Transverse colon (tissue), 4 donors: Measurements from ENCODE around the gene CHCHD3. TPM values are rescaled to one million over a fixed set of nuclear protein-coding genes. Genes with fewer than 3 reads are reported as not detected.

Experiments
- DNase-seq: peaks from one replicate; pipeline ENCODE4 v3.0.0-alpha.2; 2019
- H3K27ac ChIP-seq, 4 donors: fragments of 200-600 bp; sonication (generic); 2 replicates each; pipeline ENCODE4 v1.5.1; 2016 to 2018; ENCODE audit warnings: inconsistent platforms in 4 of 4
- H3K27me3 ChIP-seq: fragments of 200-600 bp; sonication (generic); 2 replicates; pipeline ENCODE4 v1.5.1; 2017; ENCODE audit warnings: inconsistent platforms
- H3K36me3 ChIP-seq, 4 donors: fragments of 200-600 bp; sonication (generic); 2 replicates each; pipeline ENCODE4 v1.5.1; 2017 to 2019; ENCODE audit warnings: inconsistent platforms in 4 of 4
- H3K4me1 ChIP-seq, 4 donors: fragments of 200-600 bp; sonication (generic); 2 replicates each; pipeline ENCODE4 v1.5.1; 2017 to 2020; ENCODE audit warnings: inconsistent platforms in 4 of 4
- H3K4me3 ChIP-seq, 4 donors: fragments of 200-600 bp; sonication (generic); 1 replicate in 1 of 4; 2 replicates in 3 of 4; pipeline versions ENCODE4 v1.5.1 to v1.6.1; 2017 to 2019; ENCODE audit warnings: inconsistent platforms in 4 of 4
- H3K9me3 ChIP-seq, 2 donors: fragments of 200-600 bp; sonication (generic); 2 replicates each; pipeline ENCODE4 v1.5.1; 2017 to 2019; ENCODE audit warnings: inconsistent platforms in 2 of 2
- EP300 ChIP-seq: sonication (generic); formaldehyde crosslinking; IDR thresholded peaks from one replicate; pipeline ENCODE4 v1.6.1; 2017; ENCODE audit warnings: antibody characterized with exemption, low read depth
- POLR2A ChIP-seq: fragments of 450-650 bp; IDR thresholded peaks from one replicate; pipeline ENCODE4 v1.6.1; 2016; ENCODE audit warnings: antibody characterized with exemption, mild to moderate bottlenecking, moderate library complexity
- POLR2AphosphoS5 ChIP-seq, 3 donors: sonication (generic); formaldehyde crosslinking; IDR thresholded peaks; one replicate each; pipeline ENCODE4 v1.6.1; 2016; ENCODE audit warnings: antibody characterized with exemption in 3 of 3
- WGBS, 2 donors: methylation state at CpG; one replicate each; pipeline ENCODE4 v1.1.5; 2018; ENCODE audit warnings: low coverage in 1 of 2; 5-methylcytosine and 5-hydroxymethylcytosine counted together
- in situ Hi-C, 4 donors: fragments of 200-750 bp; cut with MboI; loops; one replicate each; pipeline versions ENCODE4 v1.15.0 to v1.15.1; 2017; ENCODE audit warnings: low sequenced_read_pairs in 3 of 4, low pct_ligation_motif_present in 1 of 4, low pct_unique_long_range_greater_than_20kb in 1 of 4
- intact Hi-C: fragments of 100-400 bp; cut with DNase I; formaldehyde crosslinking; loops from one replicate; pipeline ENCODE4 v1.15.1; 2023; ENCODE audit warnings: low total_unique reads
- total RNA-seq, 4 donors: library from RNA; depleted of rRNA; stranded (reverse); fragments of >200 nt; gene quantifications; one replicate each; pipeline ENCODE4 v1.1.0, GENCODE V29; 2016
- TF ChIP-seq, protein P1 (sequence below), 5 experiments: fragments of 200-600 bp in 3 of 5; fragments of 450-650 bp in 2 of 5; sonication (generic) in 3 of 5; IDR thresholded peaks; 1 replicate in 2 of 5; 2 replicates in 3 of 5; pipeline ENCODE4 v1.5.1; 2016 to 2017; ENCODE audit warnings: antibody characterized with exemption in 5 of 5, inconsistent platforms in 3 of 5, mild to moderate bottlenecking in 2 of 5, moderate library complexity in 1 of 5

Gene CHCHD3
- total RNA-seq, 4 donors from 2014 or later, result 49.4 to 78.1 (median 52.9) TPM

GRCh38 chr7:132876576-132876975 is 205.3 kb downstream of the CHCHD3 start:
- in situ Hi-C loops, result no loop called here

GRCh38 chr7:132872034-132872433 is 209.9 kb downstream of the CHCHD3 start:
- intact Hi-C loops, result no loop called here
- 64 to 67% methylated on average over 3 to 5 of the region's 5 CpGs for WGBS, 2 donors
- no peaks in the 10 kb centered on the region for H3K4me1 ChIP-seq
- no peaks in the 10 kb centered on the region for H3K27me3 ChIP-seq
- H3K9me3 ChIP-seq, result no peaks in the 10 kb centered on the region
- DNase-seq, result no peak
- H3K27ac ChIP-seq, result no peak overlapping the region
- H3K4me3 ChIP-seq, result no peak overlapping the region
- TF ChIP-seq EP300, result no peak
- no peak for TF ChIP-seq POLR2A
- TF ChIP-seq POLR2AphosphoS5 (IDR thresholded peaks at IDR 0.05), result no peak
- in situ Hi-C loops, result no loop called here
- no peaks in the 10 kb centered on the region for H3K36me3 ChIP-seq

More at GRCh38 chr7:132876576-132876975, 205.3 kb downstream of the CHCHD3 start:
- WGBS, 2 donors, result 94 to 100% methylated on average over 1 of the region's 1 CpG
- Histone ChIP-seq H3K27ac (no peak overlapping the region), H3K9me3 (no peaks in the 10 kb centered on the region), H3K36me3 (no peaks in the 10 kb centered on the region), H3K4me3 (no peak overlapping the region), H3K4me1 (peaks cover 0 to 18% (median 0%) of the 10 kb centered on the region in 4 donors), H3K27me3 (no peaks in the 10 kb centered on the region)
- TF ChIP-seq EP300 (no peak), POLR2AphosphoS5 (IDR thresholded peaks at IDR 0.05) (no peak), POLR2A (no peak)
- TF ChIP-seq, protein P1, sequence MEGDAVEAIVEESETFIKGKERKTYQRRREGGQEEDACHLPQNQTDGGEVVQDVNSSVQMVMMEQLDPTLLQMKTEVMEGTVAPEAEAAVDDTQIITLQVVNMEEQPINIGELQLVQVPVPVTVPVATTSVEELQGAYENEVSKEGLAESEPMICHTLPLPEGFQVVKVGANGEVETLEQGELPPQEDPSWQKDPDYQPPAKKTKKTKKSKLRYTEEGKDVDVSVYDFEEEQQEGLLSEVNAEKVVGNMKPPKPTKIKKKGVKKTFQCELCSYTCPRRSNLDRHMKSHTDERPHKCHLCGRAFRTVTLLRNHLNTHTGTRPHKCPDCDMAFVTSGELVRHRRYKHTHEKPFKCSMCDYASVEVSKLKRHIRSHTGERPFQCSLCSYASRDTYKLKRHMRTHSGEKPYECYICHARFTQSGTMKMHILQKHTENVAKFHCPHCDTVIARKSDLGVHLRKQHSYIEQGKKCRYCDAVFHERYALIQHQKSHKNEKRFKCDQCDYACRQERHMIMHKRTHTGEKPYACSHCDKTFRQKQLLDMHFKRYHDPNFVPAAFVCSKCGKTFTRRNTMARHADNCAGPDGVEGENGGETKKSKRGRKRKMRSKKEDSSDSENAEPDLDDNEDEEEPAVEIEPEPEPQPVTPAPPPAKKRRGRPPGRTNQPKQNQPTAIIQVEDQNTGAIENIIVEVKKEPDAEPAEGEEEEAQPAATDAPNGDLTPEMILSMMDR (IDR thresholded peaks at IDR 0.05), result no peak
- DNase-seq, result no peak
- intact Hi-C loops, result loop anchor here (1.0 kb wide), 1 partner anchor 19 kb away; no protein-coding TSS in a partner anchor

DNA sequence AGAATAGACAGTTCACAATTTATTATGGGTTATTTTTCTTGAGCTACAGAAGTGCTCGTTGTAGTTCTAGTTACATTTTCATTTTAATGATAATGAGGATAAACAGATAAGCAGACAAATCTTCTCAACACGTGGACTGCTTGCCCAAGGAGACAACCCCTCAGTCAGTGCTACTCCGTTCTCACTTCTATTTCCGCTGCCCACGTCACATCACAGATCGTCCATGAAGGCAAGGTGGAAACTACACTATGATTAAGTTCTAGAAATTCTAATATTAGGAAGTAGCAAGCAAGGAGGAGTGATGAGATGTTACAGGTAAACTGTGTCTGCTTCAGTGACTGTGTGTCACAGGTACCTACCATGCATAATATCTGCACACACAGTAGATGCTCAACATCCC is 210.5 kb downstream of the CHCHD3 start:
- Histone ChIP-seq H3K36me3 (no peaks in the 10 kb centered on the region), H3K27me3 (no peaks in the 10 kb centered on the region), H3K9me3 (no peaks in the 10 kb centered on the region), H3K4me3 (no peak overlapping the region), H3K27ac (no peak overlapping the region), H3K4me1 (no peaks in the 10 kb centered on the region)
- DNase-seq, result no peak
- 84% methylated on average over 5 to 6 of the region's 6 CpGs for WGBS, 2 donors
- in situ Hi-C loops, result no loop called here
- TF ChIP-seq, protein P1 (IDR thresholded peaks at IDR 0.05), result no peak
- TF ChIP-seq EP300, result no peak
- no peak for TF ChIP-seq POLR2AphosphoS5 (IDR thresholded peaks at IDR 0.05)
- no peak for TF ChIP-seq POLR2A
- intact Hi-C loops, result no loop called here

- Histone ChIP-seq H3K27ac (no peak overlapping the region), H3K9me3 (no peaks in the 10 kb centered on the region), H3K36me3 (no peaks in the 10 kb centered on the region), H3K27me3 (no peaks in the 10 kb centered on the region), H3K4me1 (no peaks in the 10 kb centered on the region), H3K4me3 (no peak overlapping the region)
- TF ChIP-seq POLR2AphosphoS5 (IDR thresholded peaks at IDR 0.05) (no peak), EP300 (no peak), POLR2A (no peak)
- TF ChIP-seq, protein P1 (IDR thresholded peaks at IDR 0.05), result no peak
- 90 to 91% methylated on average over 2 to 5 of the region's 5 CpGs for WGBS, 2 donors
- no peak for DNase-seq
- intact Hi-C loops, result no loop called here
- in situ Hi-C loops, result no loop called here
Observed at GRCh38 chr7:132869166-132869861, 212.6 kb downstream of the CHCHD3 start.

DNA sequence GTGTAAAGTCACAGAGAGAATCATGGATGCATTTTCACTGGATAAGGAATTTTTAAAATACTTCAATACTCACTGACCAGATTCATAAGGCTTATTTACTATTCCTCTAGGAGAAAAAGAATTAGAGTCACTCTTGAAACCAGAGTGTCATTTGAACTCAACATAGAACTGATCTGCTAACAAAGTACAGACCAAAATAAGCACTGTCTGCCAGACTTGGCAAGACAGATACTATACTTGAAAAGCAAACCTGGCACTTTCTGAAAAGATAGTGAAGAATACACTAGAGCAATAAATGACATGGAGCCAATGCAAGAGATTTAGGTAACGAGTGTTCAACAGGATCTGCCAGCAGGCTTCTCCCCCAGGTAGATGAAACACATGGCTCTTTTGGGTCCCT is 215.3 kb downstream of the CHCHD3 start:
- no peak for TF ChIP-seq EP300
- TF ChIP-seq POLR2AphosphoS5 (IDR thresholded peaks at IDR 0.05), result no peak
- TF ChIP-seq POLR2A, result no peak
- TF ChIP-seq, protein P1 (IDR thresholded peaks at IDR 0.05), result no peak
- no peaks in the 10 kb centered on the region for H3K27me3 ChIP-seq
- no peaks in the 10 kb centered on the region for H3K36me3 ChIP-seq
- in situ Hi-C loops (no loop called here), intact Hi-C loops (no loop called here)
- H3K4me3 ChIP-seq, result no peak overlapping the region
- no peaks in the 10 kb centered on the region for H3K9me3 ChIP-seq
- H3K4me1 ChIP-seq, result no peaks in the 10 kb centered on the region
- no peak for DNase-seq
- WGBS, 2 donors, result 67 to 94% methylated on average over 1 of the region's 1 CpG
- H3K27ac ChIP-seq, result no peak overlapping the region
